ENCODE data around the gene ARPC4. TPM values are rescaled to one million over a fixed set of nuclear protein-coding genes. Genes with fewer than 3 reads are reported as not detected.

The ARPC4 gene
- total RNA-seq, 4 donors from 2014 or later, result 129 to 191 (median 164) TPM

- 97% methylated on average over 7 of the region's 7 CpGs for WGBS
- no peak for TF ChIP-seq EP300 (IDR thresholded peaks at IDR 0.05)
- no peak for TF ChIP-seq POLR2A (IDR thresholded peaks at IDR 0.05; ENCODE audit: low read depth)
- TF ChIP-seq POLR2AphosphoS5 (IDR thresholded peaks at IDR 0.05), result no peak
- TF ChIP-seq CTCF (IDR thresholded peaks at IDR 0.05), result no peak
- peaks cover 57 to 93% (median 76%) of the 10 kb centered on the region in 4 donors for H3K36me3 ChIP-seq
- no peaks in the 10 kb centered on the region for H3K27me3 ChIP-seq
- H3K9me3 ChIP-seq, result no peaks in the 10 kb centered on the region
- peaks cover 0 to 13% (median 11%) of the 10 kb centered on the region in 4 donors for H3K4me1 ChIP-seq
- no peak overlapping the region for H3K27ac ChIP-seq (replicated peaks in 1 of 4)
- H3K4me3 ChIP-seq, result no peak overlapping the region
- no peak for DNase-seq (ENCODE audit: extremely low spot score)
- intact Hi-C loops (cut with DNase I), result no loop called here
Observed at GRCh38 chr3:9786209-9786739, 6.6 kb upstream of the ARPC4 start.

GRCh38 chr3:9786825-9787669 lies 5.8 kb upstream of the ARPC4 start:
- intact Hi-C loops (cut with DNase I), result no loop called here
- peaks cover 52 to 86% (median 68%) of the 10 kb centered on the region in 4 donors for H3K36me3 ChIP-seq

GRCh38 chr3:9787714-9788113 lies 5.2 kb upstream of the ARPC4 start:
- H3K4me3 ChIP-seq, result no peak overlapping the region
- H3K9me3 ChIP-seq, result no peaks in the 10 kb centered on the region
- peaks cover 4 to 18% (median 17%) of the 10 kb centered on the region in 4 donors for H3K4me1 ChIP-seq
- peaks cover 46 to 79% (median 62%) of the 10 kb centered on the region in 4 donors for H3K36me3 ChIP-seq
- TF ChIP-seq POLR2A (IDR thresholded peaks at IDR 0.05; ENCODE audit: low read depth) (no peak), EP300 (IDR thresholded peaks at IDR 0.05) (no peak), CTCF (IDR thresholded peaks at IDR 0.05) (no peak)
- WGBS, result 66% methylated on average over 6 of the region's 6 CpGs
- intact Hi-C loops (cut with DNase I), result no loop called here
- no peaks in the 10 kb centered on the region for H3K27me3 ChIP-seq
- DNase-seq (ENCODE audit: extremely low spot score), result no peak
- H3K27ac ChIP-seq (replicated peaks in 1 of 4), result no peak overlapping the region

More at GRCh38 chr3:9786825-9787669, 5.8 kb upstream of the ARPC4 start:
- Histone ChIP-seq H3K27ac (replicated peaks in 1 of 4) (no peak overlapping the region), H3K27me3 (no peaks in the 10 kb centered on the region), H3K9me3 (no peaks in the 10 kb centered on the region), H3K4me1 (peaks cover 4 to 18% (median 17%) of the 10 kb centered on the region in 4 donors), H3K4me3 (no peak overlapping the region)
- 88% methylated on average over 10 of the region's 13 CpGs for WGBS
- TF ChIP-seq POLR2AphosphoS5 (IDR thresholded peaks at IDR 0.05) (no peak), EP300 (IDR thresholded peaks at IDR 0.05) (no peak), CTCF (IDR thresholded peaks at IDR 0.05) (peak in 2 of 3 experiments; percentile 5 to 40), POLR2A (IDR thresholded peaks at IDR 0.05; ENCODE audit: low read depth) (no peak)
- no peak for DNase-seq (ENCODE audit: extremely low spot score)

GRCh38 chr3:9791127-9791526 lies 1.8 kb upstream of the ARPC4 start:
- H3K9me3 ChIP-seq, result no peaks in the 10 kb centered on the region
- intact Hi-C loops (cut with DNase I), result loop anchor here (2.0 to 5.0 kb wide), 3 partner anchors 16 to 74 kb away; no protein-coding TSS in a partner anchor
- WGBS, result 98% methylated on average over 5 of the region's 11 CpGs
- peaks cover 23 to 64% (median 43%) of the 10 kb centered on the region in 4 donors for H3K36me3 ChIP-seq
- peak overlapping the region; percentile 94 to 98 (median 97) for H3K27ac ChIP-seq (replicated peaks in 1 of 4)
- no peaks in the 10 kb centered on the region for H3K27me3 ChIP-seq
- no peak for DNase-seq (ENCODE audit: extremely low spot score)
- H3K4me1 ChIP-seq, result peaks cover 22 to 46% (median 45%) of the 10 kb centered on the region in 4 donors
- H3K4me3 ChIP-seq, result no peak overlapping the region
- TF ChIP-seq POLR2AphosphoS5 (IDR thresholded peaks at IDR 0.05) (no peak), CTCF (IDR thresholded peaks at IDR 0.05) (no peak), POLR2A (IDR thresholded peaks at IDR 0.05; ENCODE audit: low read depth) (no peak), EP300 (IDR thresholded peaks at IDR 0.05) (no peak)

Data from esophagus muscularis mucosa (tissue), 4 donors.